Astrocyte (in vitro differentiated cells and primary cell): ENCODE results near the gene ACTN2. TPM values are rescaled to one million over a fixed set of nuclear protein-coding genes. Genes with fewer than 3 reads are reported as not detected.

ENCODE experiments used
- DNase-seq: peaks from one replicate; pipeline ENCODE4 v3.0.0-alpha.2; 2010; ENCODE audit warnings: low read depth
- FAIRE-seq: peaks from 2 replicates; lab custom pipeline; 2011; peaks lifted over from hg19 to GRCh38; lab: Jason Lieb, UNC
- H2AFZ ChIP-seq: 2 replicates; pipeline ENCODE4 v1.6.0; 2012; ENCODE audit warnings: low read depth, low read length, inconsistent platforms
- H3K27ac ChIP-seq: 2 replicates; pipeline ENCODE4 v1.5.1; 2011; ENCODE audit warnings: low read depth, low read length, inconsistent platforms
- H3K27me3 ChIP-seq: 2 replicates; pipeline ENCODE4 v1.6.0; 2011; ENCODE audit warnings: low read length, inconsistent platforms; ENCODE audit not compliant: insufficient read depth
- H3K36me3 ChIP-seq: 2 replicates; pipeline ENCODE4 v1.5.1; 2011; ENCODE audit warnings: low read length, inconsistent platforms; ENCODE audit not compliant: insufficient read depth
- H3K4me1 ChIP-seq: 2 replicates; pipeline ENCODE4 v1.5.1; 2011; ENCODE audit warnings: low read length, inconsistent platforms; ENCODE audit not compliant: insufficient read depth
- H3K4me2 ChIP-seq: 2 replicates; pipeline ENCODE4 v1.6.0; 2012; ENCODE audit warnings: low read length, inconsistent platforms
- H3K4me3 ChIP-seq: 2 replicates; pipeline ENCODE4 v1.5.1; 2011; ENCODE audit warnings: low read depth, mild to moderate bottlenecking, low read length, inconsistent platforms; ENCODE audit not compliant: insufficient read depth
- H3K79me2 ChIP-seq: 2 replicates; pipeline ENCODE4 v1.6.0; 2012; ENCODE audit warnings: mild to moderate bottlenecking, low read length, inconsistent platforms; ENCODE audit not compliant: insufficient read depth
- H3K9ac ChIP-seq: 2 replicates; pipeline ENCODE4 v1.6.0; 2012; ENCODE audit warnings: mild to moderate bottlenecking, low read length, inconsistent platforms
- H3K9me3 ChIP-seq: 2 replicates; pipeline ENCODE4 v1.5.1; 2012; ENCODE audit warnings: low read depth, mild to moderate bottlenecking, low read length, inconsistent platforms; ENCODE audit not compliant: insufficient read depth
- H4K20me1 ChIP-seq: 2 replicates; pipeline ENCODE4 v1.6.0; 2012; ENCODE audit warnings: low read length, inconsistent platforms; ENCODE audit not compliant: insufficient read depth
- H3K27ac Mint-ChIP-seq: one replicate; pipeline ENCODE4 v1.8.0; 2021; ENCODE audit warnings: mild to moderate bottlenecking, mixed read lengths; ENCODE audit not compliant: unreplicated experiment
- H3K27me3 Mint-ChIP-seq: one replicate; pipeline ENCODE4 v1.8.0; 2021; ENCODE audit warnings: low read depth, mixed read lengths; ENCODE audit not compliant: unreplicated experiment
- H3K36me3 Mint-ChIP-seq: one replicate; pipeline ENCODE4 v1.8.0; 2021; ENCODE audit warnings: low read depth, mixed read lengths; ENCODE audit not compliant: unreplicated experiment
- H3K4me1 Mint-ChIP-seq: one replicate; pipeline ENCODE4 v1.8.0; 2021; ENCODE audit warnings: low read depth, mixed read lengths; ENCODE audit not compliant: unreplicated experiment
- H3K4me3 Mint-ChIP-seq: one replicate; pipeline ENCODE4 v1.8.0; 2021; ENCODE audit warnings: mild to moderate bottlenecking, moderate library complexity, mixed read lengths; ENCODE audit not compliant: unreplicated experiment
- H3K9me3 Mint-ChIP-seq: one replicate; pipeline ENCODE4 v1.8.0; 2021; ENCODE audit warnings: mild to moderate bottlenecking, mixed read lengths; ENCODE audit not compliant: unreplicated experiment
- EZH2 ChIP-seq: IDR thresholded peaks from 2 replicates; pipeline ENCODE4 v1.6.1; 2012; ENCODE audit warnings: mild to moderate bottlenecking, low read length, inconsistent platforms; ENCODE audit not compliant: insufficient read depth
- total RNA-seq: library from RNA; stranded (reverse); gene quantifications from 2 replicates; pipeline ENCODE4 v1.2.1, GENCODE V29; 2021
- TF ChIP-seq, protein P1 (sequence below): IDR thresholded peaks from 2 replicates; pipeline ENCODE4 v1.5.1; 2011; ENCODE audit warnings: low read depth, mild to moderate bottlenecking, inconsistent platforms, low read length, moderate library complexity; ENCODE audit not compliant: insufficient read depth

The ACTN2 gene
- total RNA-seq, 1 donor from 2014 or later: 0.89 TPM

DNA sequence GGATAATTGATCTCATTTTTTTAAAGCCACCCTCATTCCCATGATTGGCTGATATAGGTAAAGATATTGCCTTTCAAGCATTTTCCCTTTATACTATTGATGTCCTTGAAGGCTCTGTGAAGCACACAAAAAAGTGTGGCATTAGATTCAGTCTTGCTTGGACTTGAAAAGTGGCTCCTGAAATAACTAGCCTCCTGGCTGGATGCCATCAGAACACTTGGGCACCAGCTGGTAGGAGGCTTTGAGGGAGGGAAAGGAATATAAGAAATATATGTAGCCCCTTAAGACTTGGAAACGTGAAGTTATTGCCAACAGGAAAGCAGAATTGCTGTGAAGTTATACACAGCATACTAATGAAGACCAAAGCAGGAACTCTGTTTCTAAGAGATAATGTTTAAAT, 122.8 kb downstream of the ACTN2 start:
- no peak for FAIRE-seq

DNA sequence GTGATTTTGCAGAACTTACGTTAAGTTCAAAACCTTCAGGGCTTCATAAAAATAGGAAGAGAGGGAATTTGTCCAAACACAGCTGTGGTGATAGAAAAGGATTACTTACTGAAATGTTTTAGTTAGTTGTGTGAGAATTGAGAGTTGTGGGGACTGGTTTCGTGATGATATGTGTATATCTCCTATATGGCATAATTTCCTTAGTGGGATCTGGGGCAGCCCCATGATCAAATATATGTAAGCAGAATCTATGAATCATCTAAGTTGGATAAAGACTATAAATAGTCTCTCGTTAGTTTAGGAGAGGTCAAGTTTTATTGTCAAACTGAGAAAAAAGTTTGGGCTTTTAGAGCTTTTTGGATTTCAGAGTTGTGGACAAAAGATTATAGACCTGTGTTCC, 123.7 kb downstream of the ACTN2 start:
- Histone ChIP-seq H3K4me2 (no peak overlapping the region), H3K79me2 (peaks cover 13% of the 10 kb centered on the region), H3K27ac (no peak overlapping the region), H3K9ac (no peak overlapping the region), H3K9me3 (no peaks in the 10 kb centered on the region), H4K20me1 (no peaks in the 10 kb centered on the region), H3K4me1 (no peaks in the 10 kb centered on the region), H2AFZ (no peak overlapping the region), H3K4me3 (no peak overlapping the region), H3K27me3 (no peaks in the 10 kb centered on the region), H3K36me3 (peaks cover 15% of the 10 kb centered on the region)
- DNase-seq: no peak
- TF ChIP-seq EZH2: no peak
- TF ChIP-seq, protein P1, sequence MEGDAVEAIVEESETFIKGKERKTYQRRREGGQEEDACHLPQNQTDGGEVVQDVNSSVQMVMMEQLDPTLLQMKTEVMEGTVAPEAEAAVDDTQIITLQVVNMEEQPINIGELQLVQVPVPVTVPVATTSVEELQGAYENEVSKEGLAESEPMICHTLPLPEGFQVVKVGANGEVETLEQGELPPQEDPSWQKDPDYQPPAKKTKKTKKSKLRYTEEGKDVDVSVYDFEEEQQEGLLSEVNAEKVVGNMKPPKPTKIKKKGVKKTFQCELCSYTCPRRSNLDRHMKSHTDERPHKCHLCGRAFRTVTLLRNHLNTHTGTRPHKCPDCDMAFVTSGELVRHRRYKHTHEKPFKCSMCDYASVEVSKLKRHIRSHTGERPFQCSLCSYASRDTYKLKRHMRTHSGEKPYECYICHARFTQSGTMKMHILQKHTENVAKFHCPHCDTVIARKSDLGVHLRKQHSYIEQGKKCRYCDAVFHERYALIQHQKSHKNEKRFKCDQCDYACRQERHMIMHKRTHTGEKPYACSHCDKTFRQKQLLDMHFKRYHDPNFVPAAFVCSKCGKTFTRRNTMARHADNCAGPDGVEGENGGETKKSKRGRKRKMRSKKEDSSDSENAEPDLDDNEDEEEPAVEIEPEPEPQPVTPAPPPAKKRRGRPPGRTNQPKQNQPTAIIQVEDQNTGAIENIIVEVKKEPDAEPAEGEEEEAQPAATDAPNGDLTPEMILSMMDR: no peak
- Mint-ChIP-seq H3K9me3 (no peaks in the 10 kb centered on the region), H3K4me3 (no peak overlapping the region), H3K36me3 (peaks cover 3% of the 10 kb centered on the region), H3K27me3 (no peaks in the 10 kb centered on the region), H3K4me1 (no peaks in the 10 kb centered on the region), H3K27ac (no peak overlapping the region)
- FAIRE-seq: no peak

More for the DNA sequence above, 122.8 kb downstream of the ACTN2 start:
- Histone ChIP-seq H3K4me3 (no peak overlapping the region), H3K9ac (no peak overlapping the region), H3K9me3 (no peaks in the 10 kb centered on the region), H3K79me2 (peaks cover 15% of the 10 kb centered on the region), H3K4me2 (no peak overlapping the region), H3K27me3 (no peaks in the 10 kb centered on the region), H2AFZ (no peak overlapping the region), H4K20me1 (no peaks in the 10 kb centered on the region), H3K36me3 (peaks cover 12% of the 10 kb centered on the region), H3K4me1 (no peaks in the 10 kb centered on the region), H3K27ac (no peak overlapping the region)
- no peak for TF ChIP-seq EZH2
- TF ChIP-seq, protein P1: no peak
- H3K4me1 Mint-ChIP-seq: no peaks in the 10 kb centered on the region
- no peak overlapping the region for H3K27ac Mint-ChIP-seq
- H3K36me3 Mint-ChIP-seq: peaks cover 3% of the 10 kb centered on the region
- no peak for DNase-seq
- no peak overlapping the region for H3K4me3 Mint-ChIP-seq
- H3K9me3 Mint-ChIP-seq: no peaks in the 10 kb centered on the region
- H3K27me3 Mint-ChIP-seq: no peaks in the 10 kb centered on the region

DNA sequence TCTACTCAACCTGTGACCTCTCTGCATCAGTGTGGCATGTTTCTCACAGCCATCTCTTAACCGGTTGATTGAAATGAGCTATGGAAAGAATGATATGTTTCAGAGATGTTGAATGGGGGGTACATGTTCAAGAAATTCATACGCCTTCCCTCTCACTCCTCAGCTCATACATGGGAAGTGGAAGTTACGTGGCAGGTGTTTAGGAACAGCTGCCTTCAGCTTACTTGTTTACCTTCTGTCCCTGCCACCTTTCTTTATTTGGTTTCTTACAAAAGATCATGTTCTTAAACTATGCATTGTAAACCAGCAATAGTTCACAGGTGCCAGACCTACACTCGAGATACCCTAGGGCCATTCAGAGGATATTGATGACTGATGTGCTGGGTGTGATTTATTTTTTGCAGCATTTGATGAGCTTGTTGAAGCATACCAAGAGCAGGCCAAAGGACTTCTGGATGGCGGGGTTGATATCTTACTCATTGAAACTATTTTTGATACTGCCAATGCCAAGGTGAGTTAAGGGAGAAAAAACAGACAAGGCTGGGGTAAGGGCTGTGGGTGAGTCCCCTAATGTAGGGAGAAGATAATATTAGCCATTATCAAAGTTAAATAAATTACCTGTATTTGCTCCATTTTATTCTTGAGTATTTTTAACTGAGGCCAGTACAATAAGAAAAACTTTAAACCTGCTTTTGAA, 126.2 kb downstream of the ACTN2 start:
- Histone ChIP-seq H3K4me2 (no peak overlapping the region), H3K27me3 (no peaks in the 10 kb centered on the region), H3K79me2 (peaks cover 4% of the 10 kb centered on the region), H3K27ac (no peak overlapping the region), H3K36me3 (peaks cover 20% of the 10 kb centered on the region), H4K20me1 (no peaks in the 10 kb centered on the region), H2AFZ (no peak overlapping the region), H3K9me3 (no peaks in the 10 kb centered on the region), H3K4me3 (no peak overlapping the region), H3K4me1 (no peaks in the 10 kb centered on the region), H3K9ac (no peak overlapping the region)
- TF ChIP-seq, protein P1: no peak
- TF ChIP-seq EZH2: no peak
- Mint-ChIP-seq H3K36me3 (peaks cover 7% of the 10 kb centered on the region), H3K4me1 (no peaks in the 10 kb centered on the region), H3K27me3 (no peaks in the 10 kb centered on the region), H3K9me3 (no peaks in the 10 kb centered on the region), H3K4me3 (no peak overlapping the region), H3K27ac (no peak overlapping the region)
- FAIRE-seq (no peak), DNase-seq (no peak)
